Measurements from ENCODE around the gene MNS1.

Gene MNS1

GRCh38 chr15:56383010-56383409 is 81.9 kb downstream of the MNS1 start:
- Histone ChIP-seq H3K4me1 (ENCODE audit: control insufficient read depth in 5 of 5, insufficient read depth in 5 of 5, low read length in 5 of 5) (no peaks in the 10 kb centered on the region), H3K9ac (ENCODE audit: low read length in 5 of 5) (no peak overlapping the region), H3K27me3 (ENCODE audit: control insufficient read depth in 5 of 5, insufficient read depth in 4 of 5, low read length in 5 of 5) (no peaks in the 10 kb centered on the region), H3K27ac (ENCODE audit: low read depth, low read length) (no peak overlapping the region), H3K4me3 (ENCODE audit: low read depth in 1 of 5, low read length in 5 of 5) (no peak overlapping the region), H3K36me3 (ENCODE audit: control insufficient read depth in 5 of 5, insufficient read depth in 5 of 5, low read length in 5 of 5) (no peaks in the 10 kb centered on the region), H3K9me3 (ENCODE audit: control insufficient read depth in 5 of 5, low read length in 5 of 5) (peaks cover 0 to 2% (median 0%) of the 10 kb centered on the region in 5 donors)

All from subcutaneous abdominal adipose tissue (tissue), 5 donors.